Measurements from ENCODE around the gene GOLM1. TPM values are rescaled to one million over a fixed set of nuclear protein-coding genes. Genes with fewer than 3 reads are reported as not detected.

GOLM1 gene
- total and polyA plus RNA-seq, 9 of the 15 experiments (the other 6 are each of a cell fraction or from before 2014, with no cell fraction given) = 0.09 to 0.96 (median 0.40) TPM; not detected in 4

- Histone ChIP-seq H2AFZ (ENCODE audit: low read depth, low read length) (no peak overlapping the region), H4K20me1 (replicated peaks; ENCODE audit: control insufficient read depth, insufficient read depth, low read length) (no peaks in the 10 kb centered on the region), H3K36me3 (ENCODE audit: control insufficient read depth, insufficient read depth, low read length) (no peaks in the 10 kb centered on the region), H3K27ac (ENCODE audit: extremely low read depth, low read depth, low read length) (no peak overlapping the region), H3K4me2 (ENCODE audit: insufficient read depth, low read length) (no peak overlapping the region), H3K9me1 (ENCODE audit: control insufficient read depth, insufficient read depth, low read length) (no peaks in the 10 kb centered on the region), H3K9ac (ENCODE audit: insufficient read depth in 1 of 2, low read depth in 2 of 2, low read length in 2 of 2) (no peak overlapping the region), H3K27me3 (ENCODE audit: control insufficient read depth in 2 of 2, insufficient read depth in 2 of 2, low read length in 2 of 2) (peaks cover 3 to 25% of the 10 kb centered on the region in 2 experiments; a peak in 4 of 5 replicates), H3K9me3 (replicated peaks; ENCODE audit: control insufficient read depth, insufficient read depth, low read depth, low read length) (no peaks in the 10 kb centered on the region), H3K4me3 (no peak overlapping the region), H3K4me1 (replicated peaks in 1 of 2; ENCODE audit: control insufficient read depth in 2 of 2, insufficient read depth in 2 of 2, low read length in 2 of 2) (peaks cover 0 to 14% of the 10 kb centered on the region in 2 experiments; a peak in 2 of 5 replicates), H3K79me2 (ENCODE audit: control insufficient read depth, insufficient read depth, low read length) (no peaks in the 10 kb centered on the region)
- FAIRE-seq = no peak
- intact Hi-C loops (cut with micrococcal nuclease) = no loop called here
- no peak for DNase-seq (ENCODE audit: extremely low read depth in 1 of 4, low spot score in 3 of 4)
- no TSS peak for BruUV-seq (replicated peaks)
- ATAC-seq = no peak
- POLR2A ChIA-PET = interaction anchor here (1.4 kb wide), 1 partner anchor 13 kb away, joined by 4 read pairs; no protein-coding TSS in a partner anchor
- CTCF ChIA-PET (ENCODE audit: low intra/inter-chr PET ratio) = no interaction called here
- WGBS (ENCODE audit: insufficient coverage, low coverage, missing lambda C conversion rate) = 50% methylated on average over 11 of the region's 45 CpGs
- in situ Hi-C loops (cut with MboI) = no loop called here
- no peak for TF ChIP-seq ZNF589 (CRISPR knock-in tag; IDR thresholded peaks at IDR 0.05; ENCODE audit: low read depth)
- no peak for TF ChIP-seq RAD51 (IDR thresholded peaks at IDR 0.05; ENCODE audit: borderline replicate concordance, low read depth)
- TF ChIP-seq HDAC8 (tag; IDR thresholded peaks at IDR 0.05) = no peak
- TF ChIP-seq EWSR1 (IDR thresholded peaks at IDR 0.05; ENCODE audit: borderline replicate concordance, low read depth, partially characterized antibody) = no peak
- no peak for TF ChIP-seq ID3 (CRISPR knock-in tag; IDR thresholded peaks at IDR 0.05)
- TF ChIP-seq ID3 (tag; IDR thresholded peaks at IDR 0.05) = no peak
- no peak for TF ChIP-seq KAT2B (IDR thresholded peaks at IDR 0.05; ENCODE audit: low read depth, low read length)
- TF ChIP-seq BCOR (IDR thresholded peaks at IDR 0.05) = no peak
- TF ChIP-seq ZMIZ1 (IDR thresholded peaks at IDR 0.05; ENCODE audit: low read depth in 2 of 2, low read length in 2 of 2) = no peak
- no peak for TF ChIP-seq ZNF239 (CRISPR knock-in tag; IDR thresholded peaks at IDR 0.05)
- TF ChIP-seq SUPT5H (IDR thresholded peaks at IDR 0.05) = no peak
- no peak for TF ChIP-seq HDGF (IDR thresholded peaks at IDR 0.05)
- no peak for TF ChIP-seq BHLHE40 (IDR thresholded peaks at IDR 0.05; ENCODE audit: low read length)
- no peak for TF ChIP-seq KLF1 (tag; IDR thresholded peaks at IDR 0.05)
- TF ChIP-seq ZNF232 (CRISPR knock-in tag; IDR thresholded peaks at IDR 0.05) = no peak
- no peak for TF ChIP-seq FOXP1 (CRISPR knock-in tag; IDR thresholded peaks at IDR 0.05)
- TF ChIP-seq CGGBP1 (CRISPR knock-in tag; IDR thresholded peaks at IDR 0.05) = no peak
- TF ChIP-seq NONO (IDR thresholded peaks at IDR 0.05; ENCODE audit: low read depth in 2 of 2, low read length in 1 of 2) = no peak
These were observed 475 bp upstream of the GOLM1 start for GRCh38 chr9:86099701-86100364.

All from K562 (cell line).